Spleen (tissue), 7 donors: ENCODE results near the gene AGO4.

Experiments
- POLR2A ChIP-seq, 3 donors: fragments of 450-650 bp; IDR thresholded peaks; one replicate each; pipeline ENCODE4 v1.5.1; 2017; ENCODE audit warnings: antibody characterized with exemption in 3 of 3, mild to moderate bottlenecking in 1 of 3
- TF ChIP-seq, protein P1 (sequence below), 11 experiments: fragments of 200-600 bp in 7 of 11; fragments of 450-650 bp in 4 of 11; sonication (generic) in 4 of 11; IDR thresholded peaks in 8 of 11; conservative IDR thresholded peaks in 3 of 11; 1 replicate in 7 of 11; 2 replicates in 4 of 11; pipeline versions ENCODE4 v1.4.0 to v1.8.0; 2016 to 2021; ENCODE audit warnings: antibody characterized with exemption in 11 of 11, inconsistent platforms in 4 of 11, mild to moderate bottlenecking in 1 of 11
- donor health status: DM: no; HTN: no; CAD: no; lungs with moderate emphysema.
- donor health status: DM: no; HTN: no; CAD: no.
- donor health status: DM: no; HTN: no; CAD: no.

DNA sequence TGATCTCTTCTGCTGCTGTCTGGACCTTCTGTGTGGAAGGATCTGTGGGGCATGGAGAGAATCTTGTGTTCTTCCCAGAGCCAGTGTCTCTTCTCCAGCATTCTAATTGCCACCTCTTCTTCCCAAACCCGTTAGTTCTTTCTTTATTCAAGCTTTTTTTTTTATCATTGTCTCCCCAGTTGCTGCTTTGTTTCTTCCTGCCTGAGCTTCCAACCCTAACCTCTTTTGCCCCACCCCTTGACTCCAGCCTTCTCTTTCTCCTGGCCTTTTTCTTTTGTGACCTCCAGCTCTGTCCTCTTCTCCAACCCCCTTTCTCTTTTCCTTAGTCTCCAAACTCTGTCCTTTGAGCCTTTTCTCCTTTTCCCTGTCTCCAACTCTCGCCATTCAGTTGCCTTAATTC lies 79.7 kb downstream of the AGO4 start:
- TF ChIP-seq, protein P1, sequence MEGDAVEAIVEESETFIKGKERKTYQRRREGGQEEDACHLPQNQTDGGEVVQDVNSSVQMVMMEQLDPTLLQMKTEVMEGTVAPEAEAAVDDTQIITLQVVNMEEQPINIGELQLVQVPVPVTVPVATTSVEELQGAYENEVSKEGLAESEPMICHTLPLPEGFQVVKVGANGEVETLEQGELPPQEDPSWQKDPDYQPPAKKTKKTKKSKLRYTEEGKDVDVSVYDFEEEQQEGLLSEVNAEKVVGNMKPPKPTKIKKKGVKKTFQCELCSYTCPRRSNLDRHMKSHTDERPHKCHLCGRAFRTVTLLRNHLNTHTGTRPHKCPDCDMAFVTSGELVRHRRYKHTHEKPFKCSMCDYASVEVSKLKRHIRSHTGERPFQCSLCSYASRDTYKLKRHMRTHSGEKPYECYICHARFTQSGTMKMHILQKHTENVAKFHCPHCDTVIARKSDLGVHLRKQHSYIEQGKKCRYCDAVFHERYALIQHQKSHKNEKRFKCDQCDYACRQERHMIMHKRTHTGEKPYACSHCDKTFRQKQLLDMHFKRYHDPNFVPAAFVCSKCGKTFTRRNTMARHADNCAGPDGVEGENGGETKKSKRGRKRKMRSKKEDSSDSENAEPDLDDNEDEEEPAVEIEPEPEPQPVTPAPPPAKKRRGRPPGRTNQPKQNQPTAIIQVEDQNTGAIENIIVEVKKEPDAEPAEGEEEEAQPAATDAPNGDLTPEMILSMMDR (IDR thresholded peaks at IDR 0.05 in 8 of 11, conservative IDR thresholded peaks at IDR 0.05 in 3 of 11), result no peak
- no peak for TF ChIP-seq POLR2A (IDR thresholded peaks at IDR 0.05)
